ENCODE measurements around the gene UCMA.

UCMA gene

GRCh38 chr10:13184276-13184675 is 49.9 kb downstream of the UCMA start:
- in situ Hi-C loops (cut with MboI; ENCODE audit: low sequenced_read_pairs, unreplicated experiment): no loop called here
- TF ChIP-seq CTCF (IDR thresholded peaks at IDR 0.05; ENCODE audit: borderline replicate concordance, control extremely low read depth, extremely low read depth, insufficient read depth, missing control alignments): no peak
- no peak for DNase-seq (ENCODE audit: low spot score)

GRCh38 chr10:13183625-13184024 is 50.5 kb downstream of the UCMA start:
- in situ Hi-C loops (cut with MboI; ENCODE audit: low sequenced_read_pairs, unreplicated experiment): no loop called here
- TF ChIP-seq CTCF (IDR thresholded peaks at IDR 0.05; ENCODE audit: borderline replicate concordance, control extremely low read depth, extremely low read depth, insufficient read depth, missing control alignments): no peak
- DNase-seq (ENCODE audit: low spot score): no peak

- TF ChIP-seq CTCF (IDR thresholded peaks at IDR 0.05; ENCODE audit: borderline replicate concordance, control extremely low read depth, extremely low read depth, insufficient read depth, missing control alignments): no peak
- in situ Hi-C loops (cut with MboI; ENCODE audit: low sequenced_read_pairs, unreplicated experiment): no loop called here
- no peak for DNase-seq (ENCODE audit: low spot score)
These were observed 51.8 kb downstream of the UCMA start for GRCh38 chr10:13182424-13182823.

GRCh38 chr10:13180788-13181187 is 53.4 kb downstream of the UCMA start:
- no peak for DNase-seq (ENCODE audit: low spot score)
- in situ Hi-C loops (cut with MboI; ENCODE audit: low sequenced_read_pairs, unreplicated experiment): no loop called here

GRCh38 chr10:13173616-13174015 is 60.6 kb downstream of the UCMA start:
- no peak for TF ChIP-seq CTCF (IDR thresholded peaks at IDR 0.05; ENCODE audit: borderline replicate concordance, control extremely low read depth, extremely low read depth, insufficient read depth, missing control alignments)
- in situ Hi-C loops (cut with MboI; ENCODE audit: low sequenced_read_pairs, unreplicated experiment): no loop called here
- DNase-seq (ENCODE audit: low spot score): no peak

More at GRCh38 chr10:13180788-13181187, 53.4 kb downstream of the UCMA start:
- TF ChIP-seq CTCF (IDR thresholded peaks at IDR 0.05; ENCODE audit: borderline replicate concordance, control extremely low read depth, extremely low read depth, insufficient read depth, missing control alignments): no peak
